AG04449 (cell line): ENCODE data around the gene MYO1A.
"Not testable (repeated sequence)": the region's sequence is repeated elsewhere in the genome, so short reads cannot be mapped to it uniquely, and the experiment has no call there.

Experiments
- CTCF ChIA-PET: fragments of 350-600 bp; formaldehyde crosslinking; extraction: SDS; loops from one replicate; lab custom pipeline; 2021; ENCODE audit warnings: antibody characterized with exemption; lab: Yijun Ruan, JAX
- POLR2A ChIA-PET: fragments of 400-600, 350-600 bp; formaldehyde crosslinking; extraction: SDS; loops from one replicate; lab custom pipeline; 2020; ENCODE audit warnings: antibody characterized with exemption, inconsistent platforms; lab: Yijun Ruan, JAX
- DNase-seq: peaks from one replicate; pipeline ENCODE4 v3.0.0-alpha.2; 2010; ENCODE audit warnings: low read depth, low spot score
- H3K4me3 ChIP-seq: 2 replicates; pipeline ENCODE4 v1.5.1; 2011; ENCODE audit warnings: low read depth, mild to moderate bottlenecking, control low read depth, low read length
- TF ChIP-seq, protein P1 (sequence below): IDR thresholded peaks from one replicate; pipeline ENCODE4 v1.5.1; 2011; ENCODE audit warnings: mild to moderate bottlenecking, moderate library complexity, low read length, control low read depth, inconsistent platforms; ENCODE audit not compliant: insufficient read depth; ENCODE audit errors: missing control alignments

MYO1A gene

DNA sequence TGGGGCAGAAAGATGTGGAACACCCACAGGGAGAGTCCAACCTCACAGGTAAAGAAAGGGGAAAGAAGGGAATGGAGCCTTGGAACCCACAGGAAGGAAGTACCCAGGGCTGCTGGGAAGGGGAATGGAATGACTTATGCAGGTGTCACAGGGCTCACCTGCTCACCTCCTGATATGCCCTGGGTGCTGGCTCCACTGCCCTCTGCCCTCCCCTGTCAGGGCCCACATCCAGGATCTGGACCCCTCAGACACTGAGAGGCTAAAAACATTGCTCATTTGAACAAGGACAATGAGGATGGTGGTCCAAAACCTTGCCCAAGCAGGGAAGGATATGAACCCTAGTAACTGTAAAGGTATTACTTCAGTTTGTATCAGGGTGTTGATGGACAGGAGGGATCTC lies 62.9 kb downstream of the MYO1A start:
- CTCF ChIA-PET, result interaction anchor here (0.8 to 5.0 kb wide), 20 partner anchors 10 to 352 kb away, joined by 3 to 303 read pairs (median 4); partner anchors contain the start of genes HSD17B6, PRIM1 and ZBTB39
- TF ChIP-seq, protein P1, sequence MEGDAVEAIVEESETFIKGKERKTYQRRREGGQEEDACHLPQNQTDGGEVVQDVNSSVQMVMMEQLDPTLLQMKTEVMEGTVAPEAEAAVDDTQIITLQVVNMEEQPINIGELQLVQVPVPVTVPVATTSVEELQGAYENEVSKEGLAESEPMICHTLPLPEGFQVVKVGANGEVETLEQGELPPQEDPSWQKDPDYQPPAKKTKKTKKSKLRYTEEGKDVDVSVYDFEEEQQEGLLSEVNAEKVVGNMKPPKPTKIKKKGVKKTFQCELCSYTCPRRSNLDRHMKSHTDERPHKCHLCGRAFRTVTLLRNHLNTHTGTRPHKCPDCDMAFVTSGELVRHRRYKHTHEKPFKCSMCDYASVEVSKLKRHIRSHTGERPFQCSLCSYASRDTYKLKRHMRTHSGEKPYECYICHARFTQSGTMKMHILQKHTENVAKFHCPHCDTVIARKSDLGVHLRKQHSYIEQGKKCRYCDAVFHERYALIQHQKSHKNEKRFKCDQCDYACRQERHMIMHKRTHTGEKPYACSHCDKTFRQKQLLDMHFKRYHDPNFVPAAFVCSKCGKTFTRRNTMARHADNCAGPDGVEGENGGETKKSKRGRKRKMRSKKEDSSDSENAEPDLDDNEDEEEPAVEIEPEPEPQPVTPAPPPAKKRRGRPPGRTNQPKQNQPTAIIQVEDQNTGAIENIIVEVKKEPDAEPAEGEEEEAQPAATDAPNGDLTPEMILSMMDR, result no peak
- no peak for DNase-seq
- POLR2A ChIA-PET, result no interaction called here
- H3K4me3 ChIP-seq, result no peak overlapping the region

DNA sequence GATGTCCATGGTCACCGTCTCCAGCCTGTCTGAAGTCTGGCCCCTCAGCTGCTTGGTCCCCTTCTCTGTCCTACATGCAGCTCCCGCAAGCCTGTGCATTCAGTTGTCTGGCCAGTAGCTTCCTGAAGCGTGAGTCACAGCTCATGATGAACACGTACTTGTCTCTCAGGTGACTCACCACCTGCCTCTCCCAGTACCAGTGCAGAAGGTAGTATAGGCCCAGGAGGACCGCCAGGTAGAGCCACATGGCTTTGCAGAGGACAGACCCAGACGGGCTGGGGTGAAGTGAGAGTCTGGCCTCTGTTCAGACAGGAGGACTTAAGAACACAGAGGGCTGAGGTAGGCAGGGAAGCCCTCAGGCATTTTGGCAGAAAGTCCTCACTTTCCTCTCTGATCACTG lies 64.2 kb downstream of the MYO1A start:
- CTCF ChIA-PET, result interaction anchor here (0.7 to 5.0 kb wide), 4 partner anchors 17 to 244 kb away, joined by 3 to 303 read pairs (median 48); partner anchors contain the start of genes HSD17B6, PRIM1 and ZBTB39
- POLR2A ChIA-PET, H3K4me3 ChIP-seq, DNase-seq: not testable (repeated sequence)

DNA sequence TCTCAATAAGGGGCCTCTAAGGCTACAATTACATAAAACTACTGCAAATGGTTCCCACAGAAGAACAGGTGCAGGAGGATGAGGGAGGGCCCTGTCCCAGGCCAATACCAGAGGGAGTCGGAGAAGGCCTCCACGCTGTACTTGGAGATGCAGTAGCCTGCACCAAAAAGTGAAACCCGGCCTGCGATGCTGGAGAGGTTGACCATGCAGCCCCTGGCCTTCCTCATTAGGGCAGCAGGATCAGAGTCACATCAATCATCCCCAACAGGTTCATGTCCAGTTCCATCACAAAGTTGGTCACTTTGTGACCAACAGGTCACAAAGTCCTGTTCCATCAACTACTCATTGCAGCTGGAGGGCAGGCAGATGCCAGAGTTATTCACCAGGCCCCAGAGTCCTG lies 66.5 kb downstream of the MYO1A start:
- POLR2A ChIA-PET, result no interaction called here
- no peak overlapping the region for H3K4me3 ChIP-seq
- CTCF ChIA-PET, result no interaction called here

DNA sequence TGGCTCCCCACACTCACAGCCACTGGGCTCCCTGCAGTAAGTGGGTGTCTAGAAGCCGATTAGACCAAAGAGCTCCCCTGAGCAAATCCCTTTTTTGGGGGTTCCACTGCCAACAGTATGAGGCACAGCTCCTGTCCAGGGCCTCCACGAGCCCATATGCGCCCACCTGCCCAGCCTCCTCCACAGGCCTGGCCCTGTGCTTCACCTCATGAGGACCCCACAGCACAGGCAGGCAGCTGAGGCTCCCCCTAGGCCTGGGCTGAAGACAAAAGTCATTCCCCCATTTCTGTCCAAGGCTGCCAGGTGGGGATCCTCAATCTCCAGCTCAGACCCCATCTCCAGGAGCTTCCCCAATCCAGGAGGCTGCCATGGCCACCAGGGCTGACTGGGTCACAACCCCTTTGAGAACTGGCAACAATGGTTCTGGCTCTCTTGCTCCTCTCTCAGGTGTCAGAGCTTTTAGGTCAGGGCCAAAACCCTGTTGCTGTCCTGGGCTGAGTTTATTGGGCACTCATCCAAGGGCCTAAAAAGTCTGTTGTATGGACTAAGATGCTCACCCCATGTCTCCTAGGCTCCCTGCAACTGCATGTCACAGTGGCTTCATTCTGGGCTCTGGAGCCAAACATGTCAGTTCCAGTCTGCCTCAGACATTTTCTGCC lies 67.2 kb downstream of the MYO1A start:
- POLR2A ChIA-PET, DNase-seq, H3K4me3 ChIP-seq: not testable (repeated sequence)
- CTCF ChIA-PET, result interaction anchor here (0.6 to 1.4 kb wide), 2 partner anchors 19 to 225 kb away, joined by 3 to 4 read pairs; no protein-coding TSS in a partner anchor

More for the DNA sequence above, 66.5 kb downstream of the MYO1A start:
- no peak for DNase-seq
- TF ChIP-seq, protein P1, result no peak

DNA sequence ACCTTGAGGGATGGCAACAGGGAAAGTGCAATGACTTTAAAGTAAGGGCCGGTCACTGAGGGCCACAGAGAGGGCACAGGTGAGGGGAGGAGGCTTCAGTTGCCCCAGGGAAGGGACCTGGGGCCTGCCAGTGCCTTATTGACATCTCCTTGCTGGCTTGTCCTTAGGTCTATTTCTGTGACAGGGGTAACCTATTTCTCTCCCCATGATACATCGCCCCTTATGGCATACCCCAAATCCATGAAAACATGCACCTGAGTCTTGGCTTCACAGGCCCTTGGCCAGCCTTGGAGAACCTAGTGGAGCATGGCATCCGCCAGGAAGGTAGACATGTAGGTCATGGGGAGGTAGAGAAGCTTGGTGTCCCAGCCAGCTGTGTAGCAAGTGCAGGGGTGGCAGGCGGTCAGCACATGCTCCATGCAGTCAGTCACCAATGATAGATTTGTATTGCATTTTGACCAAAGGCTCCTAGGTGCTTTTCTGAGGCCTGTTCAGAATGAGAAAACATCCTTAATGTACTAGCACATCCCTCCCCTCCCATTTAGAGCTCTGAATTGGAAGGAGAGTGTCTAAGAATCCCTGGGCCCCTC lies 68.9 kb downstream of the MYO1A start:
- TF ChIP-seq, protein P1, result no peak
- no peak overlapping the region for H3K4me3 ChIP-seq
- no peak for DNase-seq
- ChIA-PET CTCF (interaction anchor here (1.1 to 1.4 kb wide), 2 partner anchors 21 to 218 kb away, joined by 3 read pairs; partner anchors contain the start of gene HSD17B6), POLR2A (no interaction called here)

DNA sequence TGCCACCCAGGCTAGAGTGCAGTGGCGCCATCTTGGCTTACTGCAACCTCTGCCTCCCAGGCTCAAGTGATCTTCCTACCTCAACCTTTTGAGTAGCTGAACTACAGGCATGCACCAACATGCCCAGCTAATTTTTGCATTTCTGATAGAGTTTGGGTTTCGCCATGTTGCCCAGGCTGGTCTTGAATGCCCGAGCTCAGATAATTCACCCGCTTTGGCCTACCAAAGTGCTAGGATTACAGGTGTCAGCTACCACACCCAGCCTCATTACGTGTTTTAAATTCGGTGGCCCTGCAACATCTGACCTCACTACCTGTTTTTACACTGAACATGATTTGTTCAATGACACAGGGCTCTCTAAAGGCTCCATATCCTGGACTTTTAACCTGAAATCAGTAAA lies 69.7 kb downstream of the MYO1A start:
- TF ChIP-seq, protein P1, result no peak
- no peak for DNase-seq
- POLR2A ChIA-PET, result no interaction called here
- no peak overlapping the region for H3K4me3 ChIP-seq
- CTCF ChIA-PET, result interaction anchor here (1.0 to 1.1 kb wide), 2 partner anchors 24 to 218 kb away, joined by 3 read pairs; partner anchors contain the start of gene HSD17B6

DNA sequence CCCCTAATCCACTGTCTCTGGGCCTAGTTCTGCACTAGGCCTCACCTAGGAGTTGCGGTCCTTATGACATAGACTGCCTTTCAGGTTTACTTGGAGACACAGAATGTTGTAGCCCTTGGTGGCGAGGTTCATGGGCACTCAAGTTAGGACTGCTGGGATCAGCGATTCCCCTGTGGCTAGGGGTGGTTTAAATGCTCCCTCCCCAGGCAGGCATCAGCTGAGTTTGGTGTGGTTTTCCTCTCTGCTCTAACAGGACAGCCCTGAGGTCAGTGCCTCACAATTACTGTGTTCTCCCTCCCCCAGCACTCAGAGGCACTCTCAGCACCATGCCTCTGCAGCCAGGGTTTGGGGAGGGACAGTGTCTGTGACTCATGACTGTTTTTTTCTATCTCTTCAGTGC lies 70.3 kb downstream of the MYO1A start:
- ChIA-PET POLR2A (no interaction called here), CTCF (interaction anchor here (1.0 to 1.1 kb wide), 2 partner anchors 25 to 217 kb away, joined by 3 read pairs; partner anchors contain the start of gene HSD17B6)
- no peak for DNase-seq
- H3K4me3 ChIP-seq, result no peak overlapping the region
- TF ChIP-seq, protein P1, result no peak
